HCT116 (cell line): ENCODE results near the gene NCAPD3.

Experiments used
- CEBPB ChIP-seq: IDR thresholded peaks from 2 replicates; pipeline ENCODE4 v1.6.1; 2012; ENCODE audit warnings: low read depth
- CTCF ChIP-seq, 3 experiments: fragments of 200-600 bp in 1 of 3; sonication (generic) in 1 of 3; IDR thresholded peaks in 2 of 3; conservative IDR thresholded peaks in 1 of 3; 2 replicates each; pipeline ENCODE4 v1.5.1; 2012 to 2017; ENCODE audit warnings: low read depth in 2 of 3, low read length in 2 of 3, antibody characterized with exemption in 1 of 3, borderline replicate concordance in 1 of 3, control low read depth in 1 of 3, mild to moderate bottlenecking in 1 of 3, mixed read lengths in 1 of 3, mixed run types in 1 of 3, moderate library complexity in 1 of 3; ENCODE audit not compliant: insufficient read depth in 1 of 3
- ELF1 ChIP-seq: IDR thresholded peaks from 2 replicates; pipeline ENCODE4 v1.6.1; 2012; ENCODE audit warnings: low read depth, borderline replicate concordance
- EZH2 ChIP-seq: fragments of 200-600 bp; sonication (generic); IDR thresholded peaks from 2 replicates; pipeline ENCODE4 v1.6.1; 2017; ENCODE audit warnings: antibody characterized with exemption, mixed run types
- EZH2phosphoT487 ChIP-seq: fragments of 200-600 bp; IDR thresholded peaks from 2 replicates; pipeline ENCODE4 v1.6.1; 2018; ENCODE audit warnings: antibody characterized with exemption, borderline replicate concordance
- MAX ChIP-seq: IDR thresholded peaks from 2 replicates; pipeline ENCODE4 v1.6.1; 2012
- POLR2A ChIP-seq: IDR thresholded peaks from 2 replicates; pipeline ENCODE4 v1.7.0; 2011; ENCODE audit warnings: borderline replicate concordance; ENCODE audit not compliant: insufficient read depth, insufficient read length; ENCODE audit errors: extremely low read depth
- POLR2AphosphoS5 ChIP-seq: IDR thresholded peaks from 2 replicates; pipeline ENCODE4 v1.6.1; 2011; ENCODE audit warnings: mild to moderate bottlenecking, low read depth, low read length, moderate library complexity
- RAD21 ChIP-seq: IDR thresholded peaks from 2 replicates; pipeline ENCODE4 v1.6.1; 2012; ENCODE audit warnings: low read depth, mild to moderate bottlenecking
- REST ChIP-seq: IDR thresholded peaks from 2 replicates; pipeline ENCODE4 v1.6.1; 2012; ENCODE audit warnings: low read depth
- SP1 ChIP-seq: IDR thresholded peaks from 2 replicates; pipeline ENCODE4 v1.6.1; 2012; ENCODE audit warnings: low read depth
- ZFX ChIP-seq: fragments of 450-650 bp; IDR thresholded peaks from 2 replicates; pipeline ENCODE4 v1.6.1; 2017

DNA sequence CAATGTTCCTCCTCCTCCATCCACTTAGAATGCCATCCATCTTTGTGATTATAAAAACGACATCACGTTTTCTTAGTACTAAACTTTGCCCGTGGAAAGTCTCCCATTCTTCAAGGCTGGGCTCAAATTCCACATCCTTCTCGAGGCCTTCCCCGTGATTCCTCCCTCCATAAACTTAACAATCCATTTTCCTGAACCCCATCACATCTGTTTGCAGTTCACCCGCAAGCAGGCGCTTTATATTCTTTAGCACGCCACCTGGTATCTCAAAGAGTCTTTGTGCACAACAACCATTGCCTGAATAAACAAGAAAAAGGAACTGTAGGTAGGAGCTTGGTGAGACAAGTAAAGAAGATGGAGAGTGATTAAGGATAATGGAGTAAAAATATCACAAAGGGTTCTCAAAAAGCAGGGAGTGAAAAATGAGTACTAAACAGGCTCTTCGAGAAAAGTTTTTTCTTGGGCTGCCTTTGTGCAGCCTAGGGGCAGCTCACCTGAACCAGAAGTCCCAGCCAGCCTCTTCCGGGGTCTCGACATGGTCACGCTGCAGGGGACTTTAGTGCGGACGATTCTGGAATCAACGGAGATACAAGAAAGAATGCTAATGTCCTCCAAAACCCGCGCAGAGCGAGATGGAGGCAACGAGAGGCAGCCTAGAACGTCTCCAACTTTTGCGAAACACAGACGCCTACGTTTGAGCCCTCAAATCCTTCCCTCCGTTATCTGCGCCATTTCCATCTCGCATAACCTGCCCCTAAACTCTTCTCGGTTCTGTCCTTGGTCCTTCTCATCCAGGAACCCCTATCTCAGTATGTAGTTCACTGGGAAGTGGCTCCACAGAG lies 28.8 kb upstream of the NCAPD3 start:
- TF ChIP-seq POLR2AphosphoS5 (no peak), CTCF (IDR thresholded peaks at IDR 0.05 in 2 of 3, conservative IDR thresholded peaks at IDR 0.05 in 1 of 3; ENCODE audit: borderline replicate concordance in 1 of 3, insufficient read depth in 1 of 3, low read depth in 2 of 3, low read length in 2 of 3) (no peak), POLR2A (no peak), CEBPB (no peak), RAD21 (no peak), EZH2 (no peak), ELF1 (no peak), SP1 (no peak), REST (no peak), ZFX (no peak), MAX (no peak), EZH2phosphoT487 (no peak)
